Neural progenitor cell (in vitro differentiated cells): Measurements from ENCODE around the gene EDN2.

ENCODE experiments used
- EZH2 ChIP-seq: fragments of 200-600 bp; sonication (generic); IDR thresholded peaks from 2 replicates; pipeline ENCODE4 v1.6.1; 2017; ENCODE audit warnings: antibody characterized with exemption, mild to moderate bottlenecking, moderate library complexity
- EZH2phosphoT487 ChIP-seq: fragments of 200-600 bp; sonication (generic); IDR thresholded peaks from 2 replicates; pipeline ENCODE4 v1.6.1; 2017; ENCODE audit warnings: antibody characterized with exemption
- TF ChIP-seq, protein P1 (sequence below): fragments of 200-600 bp; sonication (generic); IDR thresholded peaks from 2 replicates; pipeline ENCODE4 v1.5.1; 2017; ENCODE audit warnings: antibody characterized with exemption, mild to moderate bottlenecking

DNA sequence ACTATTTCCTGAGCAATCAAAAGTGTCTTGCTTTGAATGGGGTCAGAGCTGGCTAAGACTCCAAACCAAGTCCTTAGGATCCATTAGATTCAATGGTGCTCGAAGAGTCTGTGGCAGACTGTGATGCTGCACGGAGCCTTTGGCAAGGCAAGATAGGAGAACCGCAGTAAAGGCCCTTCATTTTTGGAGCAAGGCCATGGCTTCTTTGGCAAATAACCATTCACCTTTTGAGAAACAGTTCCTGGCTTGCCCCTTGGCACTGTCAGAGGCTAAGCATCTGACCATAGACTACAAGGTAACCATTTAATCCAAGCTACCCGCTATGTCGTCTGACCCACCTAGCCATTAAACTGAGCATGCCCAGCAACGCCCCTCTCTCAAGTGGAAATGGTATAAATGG is 45.2 kb downstream of the EDN2 start:
- no peak for TF ChIP-seq EZH2phosphoT487
- TF ChIP-seq, protein P1, sequence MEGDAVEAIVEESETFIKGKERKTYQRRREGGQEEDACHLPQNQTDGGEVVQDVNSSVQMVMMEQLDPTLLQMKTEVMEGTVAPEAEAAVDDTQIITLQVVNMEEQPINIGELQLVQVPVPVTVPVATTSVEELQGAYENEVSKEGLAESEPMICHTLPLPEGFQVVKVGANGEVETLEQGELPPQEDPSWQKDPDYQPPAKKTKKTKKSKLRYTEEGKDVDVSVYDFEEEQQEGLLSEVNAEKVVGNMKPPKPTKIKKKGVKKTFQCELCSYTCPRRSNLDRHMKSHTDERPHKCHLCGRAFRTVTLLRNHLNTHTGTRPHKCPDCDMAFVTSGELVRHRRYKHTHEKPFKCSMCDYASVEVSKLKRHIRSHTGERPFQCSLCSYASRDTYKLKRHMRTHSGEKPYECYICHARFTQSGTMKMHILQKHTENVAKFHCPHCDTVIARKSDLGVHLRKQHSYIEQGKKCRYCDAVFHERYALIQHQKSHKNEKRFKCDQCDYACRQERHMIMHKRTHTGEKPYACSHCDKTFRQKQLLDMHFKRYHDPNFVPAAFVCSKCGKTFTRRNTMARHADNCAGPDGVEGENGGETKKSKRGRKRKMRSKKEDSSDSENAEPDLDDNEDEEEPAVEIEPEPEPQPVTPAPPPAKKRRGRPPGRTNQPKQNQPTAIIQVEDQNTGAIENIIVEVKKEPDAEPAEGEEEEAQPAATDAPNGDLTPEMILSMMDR = no peak
- TF ChIP-seq EZH2 = no peak
